Liver (tissue), 9 donors: ENCODE measurements around the gene ABCB6. TPM values are rescaled to one million over a fixed set of nuclear protein-coding genes. Genes with fewer than 3 reads are reported as not detected.

ENCODE experiments used
- DNase-seq: peaks from one replicate; pipeline ENCODE4 v3.0.0-alpha.2; 2017; ENCODE audit warnings: low spot score
- H3K27ac ChIP-seq, 2 donors: one replicate each; pipeline ENCODE4 v1.7.0; 2013; ENCODE audit warnings: inconsistent platforms in 2 of 2, low read length in 2 of 2, control low read depth in 1 of 2, low read depth in 1 of 2, mild to moderate bottlenecking in 1 of 2
- H3K27me3 ChIP-seq, 4 donors: one replicate each; pipeline versions ENCODE4 v1.6.1 to v1.7.0; 2013; ENCODE audit warnings: low read length in 3 of 4, inconsistent platforms in 1 of 4, mild to moderate bottlenecking in 1 of 4, moderate library complexity in 1 of 4; ENCODE audit not compliant: control insufficient read depth in 4 of 4, insufficient read depth in 4 of 4
- H3K36me3 ChIP-seq, 4 donors: one replicate each; pipeline versions ENCODE4 v1.6.1 to v1.7.0; 2013; ENCODE audit warnings: low read length in 3 of 4, mild to moderate bottlenecking in 3 of 4, low read depth in 1 of 4, moderate library complexity in 1 of 4; ENCODE audit not compliant: control insufficient read depth in 4 of 4, insufficient read depth in 3 of 4
- H3K4me1 ChIP-seq, 4 donors: one replicate each; pipeline versions ENCODE4 v1.6.1 to v1.7.0; 2013; ENCODE audit warnings: low read length in 3 of 4, mild to moderate bottlenecking in 3 of 4, moderate library complexity in 1 of 4; ENCODE audit not compliant: control insufficient read depth in 4 of 4, insufficient read depth in 4 of 4
- H3K4me3 ChIP-seq, 3 donors: one replicate each; pipeline versions ENCODE4 v1.6.1 to v1.7.0; 2013; ENCODE audit warnings: low read length in 3 of 3, control low read depth in 1 of 3, low read depth in 1 of 3, mild to moderate bottlenecking in 1 of 3
- H3K9ac ChIP-seq, 2 donors: one replicate each; pipeline ENCODE4 v1.7.0; 2013; ENCODE audit warnings: low read length in 2 of 2, mild to moderate bottlenecking in 2 of 2, moderate library complexity in 2 of 2, control low read depth in 1 of 2, low read depth in 1 of 2
- H3K9me3 ChIP-seq, 4 donors: one replicate each; pipeline versions ENCODE4 v1.6.1 to v1.7.0; 2013; ENCODE audit warnings: low read length in 3 of 4; ENCODE audit not compliant: control insufficient read depth in 4 of 4
- EGR1 ChIP-seq, 2 donors: IDR thresholded peaks; 2 replicates each; pipeline ENCODE4 v1.6.1; 2016 to 2018; ENCODE audit warnings: antibody characterized with exemption in 2 of 2, low read depth in 2 of 2
- FOXA1 ChIP-seq: IDR thresholded peaks from 2 replicates; pipeline ENCODE4 v1.6.1; 2016; ENCODE audit warnings: antibody characterized with exemption
- FOXA2 ChIP-seq: IDR thresholded peaks from 2 replicates; pipeline ENCODE4 v1.6.1; 2016; ENCODE audit warnings: antibody characterized with exemption
- GABPA ChIP-seq, 2 donors: IDR thresholded peaks in 1 of 2; conservative IDR thresholded peaks in 1 of 2; 2 replicates each; pipeline ENCODE4 v1.6.1; 2016; ENCODE audit warnings: antibody characterized with exemption in 2 of 2, mild to moderate bottlenecking in 1 of 2, moderate library complexity in 1 of 2
- HNF4A ChIP-seq, 2 donors: conservative IDR thresholded peaks; 2 replicates each; pipeline ENCODE4 v1.6.1; 2016; ENCODE audit warnings: antibody characterized with exemption in 2 of 2, mild to moderate bottlenecking in 2 of 2
- NR2F2 ChIP-seq: IDR thresholded peaks from 2 replicates; pipeline ENCODE4 v1.6.1; 2016; ENCODE audit warnings: antibody characterized with exemption
- RXRA ChIP-seq, 2 donors: IDR thresholded peaks; 2 replicates each; pipeline ENCODE4 v1.6.1; 2017 to 2018; ENCODE audit warnings: antibody characterized with exemption in 2 of 2, mild to moderate bottlenecking in 1 of 2
- SP1 ChIP-seq: IDR thresholded peaks from 2 replicates; pipeline ENCODE4 v1.6.1; 2018; ENCODE audit warnings: antibody characterized with exemption, mild to moderate bottlenecking
- TAF1 ChIP-seq: conservative IDR thresholded peaks from 2 replicates; pipeline ENCODE4 v1.6.1; 2016; ENCODE audit warnings: antibody characterized with exemption, mild to moderate bottlenecking
- WGBS: extraction: QIAGEN DNeasy Blood & Tissue Kit; methylation state at CpG from one replicate; pipeline ENCODE4 v1.1.7; 2013; 5-methylcytosine and 5-hydroxymethylcytosine counted together
- polyA plus RNA-seq, 2 donors: library from polyadenylated mRNA; stranded (reverse) in 1 of 2; unstranded in 1 of 2; fragments of 200-250 nt in 1 of 2; fragments of >200 nt in 1 of 2; fragmentation: Nextera tagmentation in 1 of 2; extraction: Ambion mirVana in 1 of 2; gene quantifications; one replicate each; pipeline versions ENCODE4 v1.2.1 to v1.2.3, GENCODE V29; 2013 to 2015
- total RNA-seq, 2 donors: library from RNA; depleted of rRNA; stranded (reverse); fragments of >200 nt; gene quantifications; one replicate each; pipeline ENCODE4 v1.2.3, GENCODE V29; 2014
- TF ChIP-seq, protein P1 (sequence below): IDR thresholded peaks from 2 replicates; pipeline ENCODE4 v1.6.1; 2016; ENCODE audit warnings: antibody characterized with exemption
- TF ChIP-seq, protein P2 (sequence below): IDR thresholded peaks from 2 replicates; pipeline ENCODE4 v1.6.1; 2016; ENCODE audit warnings: antibody characterized with exemption
- TF ChIP-seq, protein P3 (sequence below): IDR thresholded peaks from 2 replicates; pipeline ENCODE4 v1.6.1; 2016; ENCODE audit warnings: antibody characterized with exemption, mild to moderate bottlenecking
- TF ChIP-seq, protein P4 (sequence below): fragments of 150-350 bp; IDR thresholded peaks from 2 replicates; pipeline ENCODE4 v1.5.1; 2017; ENCODE audit warnings: improper control_type of control experiment, low read depth, low read length; ENCODE audit not compliant: missing input control
- donor health status: healthy.
- donor health status: healthy.
- donor health status: healthy.
- donor health status: healthy.
- donor health status: healthy.

The ABCB6 gene
- total RNA-seq, result 10 to 100 TPM; 27.5 to 96.1 TPM
- 10 to 100 TPM; 19.0 to 68.1 TPM for polyA plus RNA-seq

DNA sequence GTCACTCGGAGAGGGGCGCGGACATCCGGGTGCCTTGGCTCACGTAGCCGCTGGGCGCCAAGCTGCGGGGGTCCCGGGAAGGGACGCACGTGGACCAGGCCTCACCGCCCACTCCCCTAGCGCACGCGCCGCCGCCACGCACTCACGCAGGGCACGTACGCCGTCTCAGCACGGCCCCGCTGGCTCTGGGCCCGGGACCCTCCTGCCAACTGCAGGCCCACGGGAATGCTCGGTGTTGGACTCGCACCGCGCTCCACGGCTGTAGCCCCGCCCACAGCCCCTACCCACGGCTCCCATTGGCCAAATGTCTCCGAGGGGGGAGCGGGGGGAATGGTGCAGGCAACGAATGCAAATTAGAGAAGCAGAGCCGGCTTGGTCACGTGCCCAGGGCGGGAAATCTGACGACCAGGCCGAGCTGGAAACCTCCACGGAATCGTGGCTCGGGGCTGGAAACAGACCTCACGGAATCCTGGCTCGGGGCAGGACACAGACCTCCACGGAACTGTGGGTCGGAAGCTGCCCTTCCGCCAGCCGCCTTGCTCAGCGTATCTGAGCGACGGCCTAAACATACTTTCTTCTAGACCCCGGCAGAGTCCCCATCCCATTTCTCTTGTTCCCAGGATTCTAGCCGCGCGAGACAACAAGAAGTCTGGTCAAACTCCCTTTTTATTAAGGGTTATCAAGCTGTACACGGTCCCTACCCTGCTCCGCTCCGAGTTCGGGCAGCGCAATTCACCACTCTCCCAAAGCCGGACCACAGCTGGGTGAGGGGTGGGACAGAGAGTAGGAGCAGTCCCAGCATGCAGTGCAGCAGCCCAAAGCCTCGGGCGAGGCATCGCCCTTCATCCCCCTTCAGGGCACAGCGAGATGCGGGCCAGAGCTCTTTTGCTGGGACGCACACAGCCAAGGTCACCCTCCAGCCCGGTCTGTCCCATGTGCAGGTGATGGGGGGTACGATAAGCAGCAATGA is at the start of gene ABCB6:
Gene ABCB6 (minus strand): TSS at position 227 of the 970 bp plus-strand sequence. CDS start 285 bp downstream, outside the sequence.
- Histone ChIP-seq H3K9me3 (no peaks in the 10 kb centered on the region), H3K4me1 (peaks cover 5 to 27% (median 19%) of the 10 kb centered on the region in 4 donors)
- 16% methylated on average over 71 of the region's 71 CpGs for WGBS

DNA sequence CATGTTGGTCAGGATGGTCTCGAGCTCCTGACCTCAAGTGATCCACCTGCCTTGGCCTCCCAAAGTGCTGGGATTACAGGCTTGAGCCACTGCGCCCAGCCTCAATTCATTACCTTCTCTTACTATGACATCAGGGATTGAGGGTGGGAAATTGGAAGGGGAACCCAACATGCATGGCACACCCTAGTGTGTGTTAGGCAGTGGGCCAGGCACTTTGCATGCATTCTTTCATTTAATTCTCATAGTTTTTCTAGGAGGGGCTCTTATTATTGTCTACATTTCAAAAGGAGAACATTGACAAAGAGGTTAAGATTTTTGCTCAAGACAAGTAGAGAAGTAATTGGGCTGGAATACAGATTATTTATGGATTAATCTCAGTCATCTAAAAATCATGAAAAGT is 49.5 kb upstream of the ABCB6 start:
- no peaks in the 10 kb centered on the region for H3K36me3 ChIP-seq
- DNase-seq, result no peak
- TF ChIP-seq EGR1 (IDR thresholded peaks at IDR 0.05; ENCODE audit: low read depth in 2 of 2) (no peak), GABPA (IDR thresholded peaks at IDR 0.05 in 1 of 2, conservative IDR thresholded peaks at IDR 0.05 in 1 of 2) (no peak), HNF4A (conservative IDR thresholded peaks at IDR 0.05) (no peak), FOXA2 (no peak), TAF1 (no peak), RXRA (IDR thresholded peaks at IDR 0.05) (no peak), FOXA1 (no peak)
- TF ChIP-seq, protein P1, sequence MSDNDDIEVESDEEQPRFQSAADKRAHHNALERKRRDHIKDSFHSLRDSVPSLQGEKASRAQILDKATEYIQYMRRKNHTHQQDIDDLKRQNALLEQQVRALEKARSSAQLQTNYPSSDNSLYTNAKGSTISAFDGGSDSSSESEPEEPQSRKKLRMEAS, result no peak
- H3K27ac ChIP-seq, result no peak overlapping the region
- H3K9me3 ChIP-seq, result no peaks in the 10 kb centered on the region
- H3K27me3 ChIP-seq, result no peaks in the 10 kb centered on the region
- H3K4me3 ChIP-seq, result no peak overlapping the region
- H3K4me1 ChIP-seq, result peaks cover 6 to 16% (median 12%) of the 10 kb centered on the region in 4 donors
- WGBS, result 91% methylated on average over 2 of the region's 2 CpGs
- H3K9ac ChIP-seq, result no peak overlapping the region

More for the DNA sequence above, at the start of gene ABCB6:
- DNase-seq, result peak; percentile 97
- H3K27ac ChIP-seq, result peak within 1 kb of the TSS; percentile 85 to 92
- H3K27me3 ChIP-seq, result no peaks in the 10 kb centered on the region
- peak within 1 kb of the TSS; percentile 51 to 64 (median 52) for H3K4me3 ChIP-seq
- TF ChIP-seq NR2F2 (no peak), SP1 (peak; percentile 70)
- TF ChIP-seq, protein P2, sequence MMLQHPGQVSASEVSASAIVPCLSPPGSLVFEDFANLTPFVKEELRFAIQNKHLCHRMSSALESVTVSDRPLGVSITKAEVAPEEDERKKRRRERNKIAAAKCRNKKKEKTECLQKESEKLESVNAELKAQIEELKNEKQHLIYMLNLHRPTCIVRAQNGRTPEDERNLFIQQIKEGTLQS, result no peak
- TF ChIP-seq, protein P3, sequence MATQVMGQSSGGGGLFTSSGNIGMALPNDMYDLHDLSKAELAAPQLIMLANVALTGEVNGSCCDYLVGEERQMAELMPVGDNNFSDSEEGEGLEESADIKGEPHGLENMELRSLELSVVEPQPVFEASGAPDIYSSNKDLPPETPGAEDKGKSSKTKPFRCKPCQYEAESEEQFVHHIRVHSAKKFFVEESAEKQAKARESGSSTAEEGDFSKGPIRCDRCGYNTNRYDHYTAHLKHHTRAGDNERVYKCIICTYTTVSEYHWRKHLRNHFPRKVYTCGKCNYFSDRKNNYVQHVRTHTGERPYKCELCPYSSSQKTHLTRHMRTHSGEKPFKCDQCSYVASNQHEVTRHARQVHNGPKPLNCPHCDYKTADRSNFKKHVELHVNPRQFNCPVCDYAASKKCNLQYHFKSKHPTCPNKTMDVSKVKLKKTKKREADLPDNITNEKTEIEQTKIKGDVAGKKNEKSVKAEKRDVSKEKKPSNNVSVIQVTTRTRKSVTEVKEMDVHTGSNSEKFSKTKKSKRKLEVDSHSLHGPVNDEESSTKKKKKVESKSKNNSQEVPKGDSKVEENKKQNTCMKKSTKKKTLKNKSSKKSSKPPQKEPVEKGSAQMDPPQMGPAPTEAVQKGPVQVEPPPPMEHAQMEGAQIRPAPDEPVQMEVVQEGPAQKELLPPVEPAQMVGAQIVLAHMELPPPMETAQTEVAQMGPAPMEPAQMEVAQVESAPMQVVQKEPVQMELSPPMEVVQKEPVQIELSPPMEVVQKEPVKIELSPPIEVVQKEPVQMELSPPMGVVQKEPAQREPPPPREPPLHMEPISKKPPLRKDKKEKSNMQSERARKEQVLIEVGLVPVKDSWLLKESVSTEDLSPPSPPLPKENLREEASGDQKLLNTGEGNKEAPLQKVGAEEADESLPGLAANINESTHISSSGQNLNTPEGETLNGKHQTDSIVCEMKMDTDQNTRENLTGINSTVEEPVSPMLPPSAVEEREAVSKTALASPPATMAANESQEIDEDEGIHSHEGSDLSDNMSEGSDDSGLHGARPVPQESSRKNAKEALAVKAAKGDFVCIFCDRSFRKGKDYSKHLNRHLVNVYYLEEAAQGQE, result peak; percentile 50
- H3K9ac ChIP-seq, result peak within 1 kb of the TSS; percentile 10 to 48
- peaks cover 17 to 43% (median 35%) of the 10 kb centered on the region in 4 donors for H3K36me3 ChIP-seq

DNA sequence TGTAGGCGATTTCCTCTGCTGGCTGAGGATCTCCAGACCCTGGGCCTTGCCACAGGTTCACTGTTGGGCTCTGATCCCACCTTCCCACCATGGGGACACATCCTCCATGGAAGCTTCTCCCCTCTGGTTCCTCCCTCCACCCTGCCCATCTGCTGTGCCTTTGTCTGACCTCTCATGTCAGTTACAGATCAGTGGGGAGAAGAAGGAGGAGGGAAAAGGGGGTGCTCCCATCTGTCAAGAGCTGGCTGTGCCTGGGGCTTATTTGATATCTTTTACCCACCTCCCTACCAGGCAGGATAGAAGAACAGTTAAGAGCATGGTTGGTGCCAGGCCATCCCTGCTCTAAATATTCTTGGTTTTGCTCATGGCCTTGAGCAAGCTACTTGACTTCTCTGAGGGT is 48.1 kb upstream of the ABCB6 start:
- H3K9me3 ChIP-seq, result no peaks in the 10 kb centered on the region
- DNase-seq, result no peak
- H3K27ac ChIP-seq, result no peak overlapping the region
- no peaks in the 10 kb centered on the region for H3K27me3 ChIP-seq
- H3K4me1 ChIP-seq, result peaks cover 6 to 16% (median 12%) of the 10 kb centered on the region in 4 donors
- no peak overlapping the region for H3K9ac ChIP-seq
- no peaks in the 10 kb centered on the region for H3K36me3 ChIP-seq
- WGBS, result 94% methylated on average over 1 of the region's 1 CpG
- TF ChIP-seq, protein P4, sequence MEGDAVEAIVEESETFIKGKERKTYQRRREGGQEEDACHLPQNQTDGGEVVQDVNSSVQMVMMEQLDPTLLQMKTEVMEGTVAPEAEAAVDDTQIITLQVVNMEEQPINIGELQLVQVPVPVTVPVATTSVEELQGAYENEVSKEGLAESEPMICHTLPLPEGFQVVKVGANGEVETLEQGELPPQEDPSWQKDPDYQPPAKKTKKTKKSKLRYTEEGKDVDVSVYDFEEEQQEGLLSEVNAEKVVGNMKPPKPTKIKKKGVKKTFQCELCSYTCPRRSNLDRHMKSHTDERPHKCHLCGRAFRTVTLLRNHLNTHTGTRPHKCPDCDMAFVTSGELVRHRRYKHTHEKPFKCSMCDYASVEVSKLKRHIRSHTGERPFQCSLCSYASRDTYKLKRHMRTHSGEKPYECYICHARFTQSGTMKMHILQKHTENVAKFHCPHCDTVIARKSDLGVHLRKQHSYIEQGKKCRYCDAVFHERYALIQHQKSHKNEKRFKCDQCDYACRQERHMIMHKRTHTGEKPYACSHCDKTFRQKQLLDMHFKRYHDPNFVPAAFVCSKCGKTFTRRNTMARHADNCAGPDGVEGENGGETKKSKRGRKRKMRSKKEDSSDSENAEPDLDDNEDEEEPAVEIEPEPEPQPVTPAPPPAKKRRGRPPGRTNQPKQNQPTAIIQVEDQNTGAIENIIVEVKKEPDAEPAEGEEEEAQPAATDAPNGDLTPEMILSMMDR, result no peak
- no peak overlapping the region for H3K4me3 ChIP-seq
